Measurements from ENCODE around the gene CCDC90B.
"Not testable (repeated sequence)": the region's sequence is repeated elsewhere in the genome, so short reads cannot be mapped to it uniquely, and the experiment has no call there.

CCDC90B gene

GRCh38 chr11:83285771-83286528 is at the start of gene CCDC90B:
CCDC90B (minus strand) TSS chr11:83286367; CDS start chr11:83285972, 395 bp downstream.
- DNase-seq = peak; percentile 98

GRCh38 chr11:83335446-83336070 is 49.4 kb upstream of the CCDC90B start:
- DNase-seq = no peak

- DNase-seq = no peak
Observed at GRCh38 chr11:83330303-83330702, 44.1 kb upstream of the CCDC90B start.

GRCh38 chr11:83326326-83326725 is 40.2 kb upstream of the CCDC90B start:
- DNase-seq = no peak

GRCh38 chr11:83319346-83319745 is 33.2 kb upstream of the CCDC90B start:
- no peak for DNase-seq

- no peak for DNase-seq
Observed at GRCh38 chr11:83318931-83319330, 32.8 kb upstream of the CCDC90B start.

- DNase-seq = no peak
Observed at GRCh38 chr11:83317757-83318690, 31.9 kb upstream of the CCDC90B start.

GRCh38 chr11:83316897-83317268 is 30.7 kb upstream of the CCDC90B start:
- not testable (repeated sequence) for DNase-seq

GRCh38 chr11:83316143-83316896 is 30.2 kb upstream of the CCDC90B start:
- not testable (repeated sequence) for DNase-seq

- peak; percentile 59 for DNase-seq
Observed at GRCh38 chr11:83312430-83312829, 26.3 kb upstream of the CCDC90B start.

GRCh38 chr11:83311701-83312100 is 25.5 kb upstream of the CCDC90B start:
- DNase-seq = no peak

- DNase-seq = no peak
Observed at GRCh38 chr11:83310718-83311117, 24.6 kb upstream of the CCDC90B start.

GRCh38 chr11:83308536-83308935 is 22.4 kb upstream of the CCDC90B start:
- DNase-seq = not testable (repeated sequence)

GRCh38 chr11:83306200-83307080 is 20.3 kb upstream of the CCDC90B start:
- no peak for DNase-seq

GRCh38 chr11:83303316-83303715 is 17.1 kb upstream of the CCDC90B start:
- DNase-seq = no peak

GRCh38 chr11:83302151-83302550 is 16.0 kb upstream of the CCDC90B start:
- DNase-seq = no peak

- no peak for DNase-seq
Observed at GRCh38 chr11:83299681-83300080, 13.5 kb upstream of the CCDC90B start.

GRCh38 chr11:83294208-83294607 is 8.0 kb upstream of the CCDC90B start:
- no peak for DNase-seq

- DNase-seq = no peak
Observed at GRCh38 chr11:83293457-83293774, 7.2 kb upstream of the CCDC90B start.

- DNase-seq = no peak
Observed at GRCh38 chr11:83292709-83293456, 6.7 kb upstream of the CCDC90B start.

- no peak for DNase-seq
Observed at GRCh38 chr11:83287631-83288030, 1.5 kb upstream of the CCDC90B start.
